ENCODE data around the gene WDR74.
"Not testable (repeated sequence)": the region's sequence is repeated elsewhere in the genome, so short reads cannot be mapped to it uniquely, and the experiment has no call there.

WDR74 gene

DNA sequence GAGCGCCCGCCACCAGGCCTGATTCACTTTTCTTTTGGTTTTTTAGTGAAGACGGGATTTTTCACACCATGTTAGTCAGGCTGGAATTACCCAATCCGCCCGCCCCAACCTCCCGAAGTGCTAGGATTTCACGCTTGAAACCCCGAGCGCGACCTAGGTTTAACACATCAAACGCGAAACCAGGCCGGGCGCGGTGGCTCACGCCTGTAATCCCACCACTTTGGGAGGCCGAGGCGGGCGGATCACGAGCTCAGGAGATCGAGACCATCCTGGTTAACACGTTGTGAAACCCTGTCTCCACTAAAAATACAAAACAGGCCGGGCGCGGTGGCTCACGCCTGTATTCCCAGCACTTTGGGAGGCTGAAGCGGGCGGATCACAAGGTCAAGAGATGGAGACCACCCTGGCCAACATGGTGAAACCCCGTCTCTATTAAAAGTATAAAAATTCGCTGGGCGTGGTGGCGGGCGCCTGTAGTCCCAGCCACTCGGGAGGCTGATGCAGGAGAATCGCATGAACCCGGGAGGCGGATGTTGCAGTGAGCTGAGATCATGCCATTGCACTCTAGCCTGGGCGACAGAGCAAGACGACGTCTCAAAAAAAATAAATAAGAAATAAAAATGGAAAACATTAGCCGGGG, 1.5 kb upstream of the WDR74 start:
- peak; percentile 55 for DNase-seq (ENCODE audit: low spot score)

DNA sequence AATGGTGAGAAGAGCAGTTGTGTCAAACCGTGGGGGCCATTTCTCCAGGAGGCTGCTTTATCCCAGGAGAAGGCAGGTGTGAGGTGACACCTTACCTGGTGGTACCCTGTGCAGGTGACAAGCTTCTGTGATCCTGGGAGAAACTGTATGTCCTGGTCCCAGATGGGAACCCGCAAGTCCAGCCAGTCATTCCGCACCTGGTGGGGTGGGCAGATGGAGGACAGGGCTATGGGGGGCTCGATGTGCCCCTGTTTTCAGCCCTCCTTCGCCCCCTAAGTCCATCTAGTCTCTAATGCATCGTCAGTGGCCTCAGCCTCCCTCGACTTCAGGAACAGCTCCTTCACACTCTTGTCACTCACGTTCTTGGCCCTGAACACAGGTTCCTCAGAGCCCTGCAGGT, 4.1 kb downstream of the WDR74 start:
- DNase-seq (ENCODE audit: low spot score): no peak

DNA sequence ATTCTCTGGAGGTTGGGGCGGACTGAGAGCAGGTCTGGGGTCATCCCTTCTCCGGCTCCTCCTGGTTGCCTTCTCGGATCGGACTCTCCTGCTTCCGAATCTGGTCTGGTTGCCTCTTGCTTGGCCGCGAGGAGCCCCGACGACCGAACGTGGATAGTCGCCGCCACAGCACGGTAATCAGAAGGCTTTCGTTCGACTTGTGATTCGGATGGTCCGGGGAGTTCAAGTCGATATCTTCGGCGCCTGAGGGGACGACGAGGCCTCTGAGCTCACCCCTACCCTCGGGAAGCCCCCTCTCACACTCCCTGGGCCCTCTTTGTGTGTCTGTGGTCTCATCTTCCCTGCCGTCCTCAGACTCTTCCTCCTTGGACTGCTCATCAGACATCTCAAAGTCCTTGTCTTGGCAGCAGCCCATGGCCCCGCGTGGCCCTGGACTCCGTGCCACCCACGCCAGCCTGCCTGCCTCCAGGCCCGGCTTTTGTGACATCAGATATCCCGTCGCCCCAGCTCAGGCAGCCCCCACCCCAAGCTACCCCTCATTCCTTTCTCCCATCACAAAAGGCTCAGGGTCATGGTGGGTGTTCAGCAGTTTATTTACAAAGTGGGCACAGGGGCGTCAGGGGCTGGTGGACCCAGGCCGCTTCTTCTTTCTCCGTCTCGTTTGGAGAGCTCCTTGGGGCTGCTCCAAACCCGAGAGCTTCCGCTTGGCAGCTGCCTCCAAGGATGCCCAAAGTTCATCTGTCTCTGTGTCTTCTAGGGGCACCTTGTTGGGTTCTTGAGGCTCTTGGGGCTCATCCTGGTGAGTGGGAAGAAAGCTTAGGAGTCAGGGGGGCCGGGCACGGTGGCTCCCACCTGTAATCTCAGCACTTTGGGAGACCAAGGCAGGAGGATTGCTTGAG, 6.8 kb downstream of the WDR74 start, which contains the start of gene TEX54:
TSS of gene TEX54 (minus strand) at position 506 of the 899 bp plus-strand sequence.
- DNase-seq (ENCODE audit: low spot score): no peak

DNA sequence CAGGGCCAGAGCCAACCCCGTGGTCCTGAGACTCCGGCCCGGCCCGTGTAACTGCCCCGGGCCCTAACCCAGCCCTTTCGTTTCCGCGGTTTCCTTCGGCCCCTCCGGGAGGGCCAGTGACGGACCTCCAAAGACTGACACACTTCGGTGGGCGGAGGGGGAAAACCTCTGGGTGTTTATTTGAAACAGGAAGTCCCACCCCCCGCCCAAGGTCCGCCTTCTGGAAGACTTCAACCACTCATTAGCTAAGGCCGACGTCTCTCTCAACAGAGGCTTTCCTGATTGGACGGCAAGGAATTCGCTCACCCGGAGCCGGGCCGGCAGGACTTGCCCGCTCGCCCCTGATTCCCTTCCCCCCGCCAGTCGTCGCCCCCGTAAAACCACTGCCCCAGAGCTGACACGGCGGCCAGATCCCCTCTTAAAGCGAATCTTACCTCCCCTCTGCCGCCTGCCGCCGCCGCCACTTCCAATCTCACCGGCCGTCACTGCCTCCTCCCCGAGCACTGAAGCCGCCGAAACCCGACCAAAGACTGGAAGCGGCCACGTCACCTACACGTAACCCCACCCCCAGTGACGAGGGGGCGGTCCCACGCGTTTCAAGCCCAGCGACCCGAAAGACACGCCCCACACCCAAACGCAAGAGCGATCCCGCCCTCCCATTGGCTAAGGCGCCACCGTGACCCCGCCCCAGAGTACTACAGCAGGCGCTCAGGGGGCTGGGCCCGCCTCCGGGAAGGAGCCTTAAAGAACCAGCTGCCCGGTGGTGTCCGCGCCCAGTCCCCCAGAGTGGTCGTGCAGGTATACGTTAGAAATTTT, 7.7 kb downstream of the WDR74 start, which contains the start of gene STX5:
TSS of gene STX5 (minus strand) at position 532 of the 816 bp plus-strand sequence. CDS start 808 bp downstream, outside the sequence.
- peak; percentile 98 for DNase-seq (ENCODE audit: low spot score)

DNA sequence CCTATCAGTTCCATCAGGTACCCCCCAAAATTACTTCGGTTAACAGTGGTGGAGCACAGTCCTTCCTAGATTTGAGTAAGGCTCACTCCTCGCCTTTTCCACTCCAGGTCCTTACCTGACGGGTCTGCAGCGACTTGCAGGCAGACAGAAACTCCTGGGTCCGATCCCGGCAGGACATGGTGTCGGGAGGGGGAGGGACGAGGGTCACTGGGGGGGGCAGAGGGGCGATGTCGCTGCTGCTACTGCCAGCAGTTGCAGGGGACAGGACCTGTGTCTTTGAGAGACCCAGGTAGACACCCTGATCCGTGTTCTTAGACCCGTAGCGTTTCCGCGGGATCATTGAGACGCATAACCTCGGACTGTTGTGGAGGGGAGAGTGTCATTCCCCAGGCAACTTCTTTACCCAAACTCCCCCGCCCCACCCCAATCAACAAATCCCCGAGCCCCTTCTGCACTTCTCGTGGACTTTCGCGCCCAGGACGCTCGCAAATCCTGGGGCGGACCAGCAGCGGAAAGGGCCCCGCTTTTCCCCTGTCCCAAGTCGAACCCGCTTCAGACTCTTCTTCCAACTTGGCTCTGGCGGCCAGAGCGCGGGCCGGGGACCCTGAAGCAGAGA, 8.4 kb downstream of the WDR74 start:
- DNase-seq (ENCODE audit: low spot score): no peak

DNA sequence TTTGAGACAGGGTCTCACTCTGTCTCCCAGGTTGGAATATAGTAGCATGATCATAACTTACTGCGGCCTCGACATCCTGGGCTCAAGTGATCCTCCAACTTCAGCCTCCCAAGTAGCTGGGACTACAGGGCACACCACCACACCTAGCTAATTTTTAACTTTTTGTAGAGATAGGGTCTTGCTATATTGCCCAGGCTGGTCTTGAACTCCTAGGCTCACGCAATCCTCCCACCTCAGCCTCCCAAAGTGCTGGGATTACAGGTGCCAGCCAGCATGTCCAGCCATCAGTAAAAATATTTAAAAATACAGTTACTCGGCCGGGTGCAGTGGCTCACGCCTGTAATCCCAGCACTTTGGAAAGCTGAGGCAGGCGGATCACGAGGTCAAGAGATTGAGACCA, 11.3 kb downstream of the WDR74 start:
- not testable (repeated sequence) for DNase-seq (ENCODE audit: low spot score)

DNA sequence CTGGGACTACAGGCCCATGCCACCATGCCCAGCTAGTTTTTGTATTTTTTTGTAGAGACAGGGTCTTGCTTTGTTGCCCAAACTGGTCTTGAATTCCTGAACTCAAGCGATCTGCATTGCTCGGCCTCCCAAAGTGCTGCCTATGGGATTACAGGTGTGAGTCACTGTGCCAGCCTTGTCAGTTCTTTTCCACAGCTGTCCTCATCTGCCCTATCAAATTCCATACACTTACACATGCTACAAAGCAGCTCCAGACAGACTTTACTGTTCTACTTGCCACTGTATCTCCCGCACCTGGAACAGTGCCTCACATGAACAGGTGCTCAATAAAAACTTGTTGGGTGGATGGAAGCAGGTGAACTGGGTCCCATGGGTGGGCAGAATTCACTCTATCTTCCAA, 15.7 kb downstream of the WDR74 start:
- no peak for DNase-seq (ENCODE audit: low spot score)

DNA sequence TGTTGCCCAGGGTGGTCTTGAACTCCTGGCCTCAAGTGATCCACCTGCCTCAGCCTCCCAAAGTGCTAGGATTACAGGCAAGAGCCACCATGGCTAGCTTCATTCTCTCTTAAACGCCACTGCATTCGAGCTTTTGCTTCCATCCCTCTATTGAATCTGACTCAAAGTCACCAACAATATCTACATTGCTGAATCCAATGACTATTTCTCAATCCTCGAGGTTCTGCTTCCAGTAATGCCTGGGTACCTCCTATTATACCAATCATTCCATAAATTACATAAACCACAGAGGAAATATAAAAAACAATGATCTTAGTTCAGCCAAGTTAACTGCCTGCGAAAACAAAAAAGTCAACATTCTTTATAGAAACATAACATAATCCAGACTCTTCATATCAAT, 22.3 kb downstream of the WDR74 start:
- DNase-seq (ENCODE audit: low spot score): no peak

DNA sequence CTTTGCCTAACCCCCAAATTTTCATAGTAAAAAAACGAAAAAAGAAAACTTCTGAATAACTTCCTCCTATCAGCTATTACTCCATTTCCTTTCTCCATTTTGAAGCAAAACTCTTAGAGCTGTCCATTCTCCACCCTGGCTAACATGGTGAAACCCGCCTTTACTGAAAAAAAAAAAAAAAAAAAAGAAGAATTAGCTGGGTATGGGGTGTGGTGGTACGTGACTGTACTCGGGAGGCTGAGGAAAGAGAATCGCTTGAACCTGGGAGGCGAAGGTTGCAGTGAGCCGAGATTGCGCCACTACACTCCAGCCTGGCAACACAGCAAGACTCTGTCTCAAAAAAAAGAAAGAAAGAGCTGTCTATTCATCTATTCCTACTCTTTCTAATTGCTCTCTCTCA, 22.8 kb downstream of the WDR74 start:
- DNase-seq (ENCODE audit: low spot score): no peak

DNA sequence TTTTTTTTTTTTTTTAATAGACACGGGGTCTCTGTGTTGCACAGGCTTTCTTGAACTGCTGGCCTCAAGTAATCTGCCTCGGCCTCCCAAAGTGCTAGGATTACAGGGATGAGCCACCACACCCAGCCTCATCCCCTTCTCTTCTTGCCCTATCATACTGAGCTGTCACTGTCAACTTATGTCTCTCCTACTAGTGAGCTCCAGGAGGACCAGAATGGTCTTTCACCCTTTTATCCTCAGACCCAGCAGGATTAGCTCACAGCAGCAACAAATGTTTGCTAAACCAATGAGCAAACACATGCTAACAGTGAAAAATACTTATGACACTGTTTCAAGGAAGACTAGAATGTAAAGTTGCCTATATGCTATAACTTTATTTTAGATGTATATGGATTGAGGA, 27.7 kb downstream of the WDR74 start:
- no peak for DNase-seq (ENCODE audit: low spot score)

DNA sequence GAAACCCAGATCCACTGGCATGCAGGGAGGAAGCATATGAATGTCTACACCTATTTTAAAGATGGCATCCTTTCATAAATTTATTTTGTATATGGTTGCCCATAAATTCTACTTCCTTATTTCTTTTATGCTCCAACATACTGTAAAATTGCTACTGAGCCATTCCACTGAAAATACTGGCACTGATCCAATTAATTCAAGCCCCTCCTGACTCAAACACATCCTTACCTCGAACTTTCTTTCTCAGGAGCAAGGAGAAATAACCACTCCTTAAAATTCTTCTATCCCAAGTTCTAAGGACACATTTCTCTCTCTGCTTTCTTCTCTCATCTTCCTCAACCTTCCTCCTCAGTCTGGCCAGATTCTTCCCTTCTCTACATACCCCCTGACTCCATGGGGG, 28.6 kb downstream of the WDR74 start:
- DNase-seq (ENCODE audit: low spot score): no peak

DNA sequence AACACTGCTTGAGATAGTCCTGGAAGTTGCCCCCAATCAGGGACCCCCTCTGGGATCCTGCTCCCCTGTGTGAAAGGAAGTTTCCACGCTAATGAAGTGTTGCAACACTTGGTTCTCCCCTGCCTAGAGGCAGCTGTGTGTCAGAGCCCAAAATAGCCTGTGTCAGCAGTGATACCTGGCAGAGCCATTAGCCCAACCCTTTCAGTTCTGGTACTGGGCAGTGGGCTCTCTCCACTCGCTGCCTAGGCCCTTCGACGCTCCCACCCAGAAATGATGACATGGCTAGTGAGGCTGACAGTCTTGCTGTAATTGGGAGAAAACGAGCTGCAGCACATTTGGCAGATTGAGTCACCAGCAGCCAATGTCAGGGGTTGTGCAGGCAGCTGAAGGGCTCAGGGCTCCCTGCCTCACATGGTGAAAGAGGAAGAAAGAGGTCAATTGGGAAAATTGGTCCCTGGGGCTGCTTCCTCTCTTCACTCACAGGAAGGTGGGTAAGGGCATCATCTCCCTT, 32.7 kb downstream of the WDR74 start:
- DNase-seq (ENCODE audit: low spot score): no peak

DNA sequence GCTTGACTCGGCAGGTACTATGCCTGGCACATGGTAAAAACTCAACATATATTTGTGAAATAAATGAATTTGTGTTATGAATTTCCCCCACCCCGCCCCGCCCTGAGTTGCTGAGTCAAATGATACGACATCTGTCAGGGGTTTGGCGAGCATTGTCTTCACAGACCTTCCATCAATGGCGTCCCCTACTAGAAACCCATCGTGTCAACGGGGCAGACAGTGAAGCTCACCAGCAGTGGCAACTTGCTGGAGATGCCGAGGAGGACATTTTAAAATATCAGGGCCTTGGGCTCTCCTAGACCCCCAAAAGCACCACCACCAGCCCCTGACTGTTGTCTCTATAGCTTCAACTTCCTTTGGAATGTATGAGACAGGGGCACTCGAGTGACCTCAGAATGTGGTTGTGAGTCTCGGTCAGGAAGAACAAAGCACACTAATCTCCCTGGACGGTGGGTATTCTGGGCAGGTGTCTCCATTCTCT, 33.4 kb downstream of the WDR74 start:
- peak; percentile 48 for DNase-seq (ENCODE audit: low spot score)

DNA sequence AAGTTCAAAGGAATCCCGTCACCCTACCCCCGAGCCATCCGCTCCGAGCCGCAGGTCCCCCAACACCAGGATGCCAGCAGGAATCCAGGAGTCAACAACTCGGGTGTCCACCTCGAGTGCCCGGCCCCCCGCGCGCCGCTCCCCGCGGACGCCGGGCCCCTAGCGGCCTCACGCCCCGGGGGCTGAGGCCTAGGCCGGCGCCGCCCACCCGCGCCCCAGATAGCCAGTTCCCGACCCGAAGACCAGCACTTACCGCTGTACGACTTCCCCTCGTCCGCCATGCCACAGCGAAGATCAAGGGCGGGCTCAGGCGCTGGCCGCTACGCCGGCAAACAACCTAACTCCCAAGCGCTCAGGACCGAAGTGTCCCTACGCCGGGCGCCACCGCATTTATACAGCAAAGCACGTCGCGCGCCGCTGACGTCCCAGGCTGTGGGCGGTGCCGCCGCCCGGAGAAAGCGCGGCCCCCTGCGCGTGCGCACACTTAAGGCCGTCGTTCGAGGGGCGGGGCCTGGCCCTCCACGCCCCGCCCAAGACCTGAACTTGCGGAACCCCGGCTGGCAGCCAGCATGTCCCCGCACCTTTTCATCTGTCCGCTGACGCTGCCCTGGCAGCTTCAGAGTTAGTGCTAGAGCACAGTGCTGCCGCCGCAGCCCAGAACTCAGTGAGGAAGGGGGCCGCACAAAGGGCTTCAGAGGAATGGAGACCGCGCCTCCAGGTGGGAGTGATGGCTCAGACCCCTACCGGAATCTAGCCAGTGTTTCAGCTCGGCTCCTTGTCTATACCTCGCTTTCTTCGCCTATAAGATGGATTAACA, 34.1 kb downstream of the WDR74 start, which contains the start of gene NXF1:
TSS of gene NXF1 (minus strand) at position 365 of the 817 bp plus-strand sequence. CDS start at position 281, 84 bp downstream.
- DNase-seq (ENCODE audit: low spot score): peak; percentile 94

DNA sequence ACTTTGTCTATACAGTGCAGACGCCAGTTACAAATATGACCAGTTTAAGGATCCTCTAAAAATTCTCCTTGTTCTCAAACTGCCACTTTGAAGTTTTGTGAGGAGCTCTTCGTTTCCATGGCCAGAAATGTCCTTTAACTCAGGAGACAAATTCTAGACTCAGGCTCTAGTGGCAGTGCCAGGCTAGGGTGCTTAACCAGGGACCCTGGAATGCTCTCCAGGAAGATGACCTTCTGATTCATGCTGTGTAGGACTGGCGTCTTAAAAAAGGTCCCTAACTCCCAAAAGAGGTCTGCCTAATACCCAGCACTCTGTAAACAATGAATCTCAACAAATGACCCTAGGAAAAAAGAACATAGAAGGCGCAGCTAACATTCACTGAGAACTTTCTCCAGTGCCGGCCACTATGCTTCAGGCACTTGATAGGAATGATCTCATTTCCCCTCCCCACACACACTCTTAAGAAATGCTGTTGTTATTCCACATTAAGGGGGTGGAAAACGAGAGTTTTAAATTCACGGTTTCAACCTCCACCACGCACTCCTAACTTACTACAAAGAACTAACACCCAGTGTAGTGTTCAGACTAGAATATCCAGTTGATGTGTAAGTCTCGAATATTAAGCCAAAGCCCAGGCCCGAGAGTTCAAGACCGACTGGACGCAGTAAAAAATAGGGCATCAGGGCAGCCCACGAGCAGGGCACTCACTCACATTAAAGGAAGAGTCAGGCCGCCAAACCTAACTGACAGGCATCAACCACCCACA, 34.9 kb downstream of the WDR74 start:
- no peak for DNase-seq (ENCODE audit: low spot score)

DNA sequence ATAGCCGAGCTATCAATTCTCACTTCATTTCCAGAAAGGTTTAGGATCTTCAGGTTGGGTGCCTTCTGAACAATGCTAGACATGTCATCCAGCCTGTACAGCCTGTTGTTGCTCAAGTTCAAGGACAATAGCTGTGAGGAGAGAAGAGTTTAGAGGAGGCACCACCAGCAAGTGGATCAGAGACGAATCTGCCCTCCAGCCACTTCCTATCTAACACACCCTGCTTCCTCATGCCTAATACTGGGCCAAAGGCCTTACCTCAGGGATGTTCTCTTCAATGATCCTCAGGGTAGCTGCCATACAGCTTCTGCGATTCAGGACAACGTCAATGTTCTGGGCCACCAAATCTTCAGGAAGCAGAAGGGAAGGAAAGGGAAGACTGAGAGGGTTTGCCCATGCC, 38.3 kb downstream of the WDR74 start:
- no peak for DNase-seq (ENCODE audit: low spot score)

DNA sequence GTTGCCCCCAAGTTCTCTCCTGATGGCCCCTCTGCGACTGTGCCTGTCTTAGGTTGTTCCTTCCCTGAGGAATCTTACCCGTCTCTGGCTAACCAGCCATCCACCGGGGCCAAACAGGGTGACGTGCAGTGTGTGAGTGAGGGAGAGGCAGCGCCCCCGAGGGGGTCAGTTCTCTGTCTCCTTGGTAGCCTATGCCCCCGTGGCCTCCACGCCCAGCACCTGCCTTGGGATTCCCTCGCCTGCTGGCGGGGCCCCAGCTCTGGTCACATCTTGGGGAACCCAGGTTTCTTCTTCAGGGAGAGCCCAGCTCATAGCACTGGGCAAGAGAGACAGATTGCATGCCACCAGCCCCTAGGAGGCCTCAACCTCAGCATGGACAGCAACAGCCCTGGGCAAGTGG, 39.9 kb downstream of the WDR74 start:
- DNase-seq (ENCODE audit: low spot score): no peak

DNA sequence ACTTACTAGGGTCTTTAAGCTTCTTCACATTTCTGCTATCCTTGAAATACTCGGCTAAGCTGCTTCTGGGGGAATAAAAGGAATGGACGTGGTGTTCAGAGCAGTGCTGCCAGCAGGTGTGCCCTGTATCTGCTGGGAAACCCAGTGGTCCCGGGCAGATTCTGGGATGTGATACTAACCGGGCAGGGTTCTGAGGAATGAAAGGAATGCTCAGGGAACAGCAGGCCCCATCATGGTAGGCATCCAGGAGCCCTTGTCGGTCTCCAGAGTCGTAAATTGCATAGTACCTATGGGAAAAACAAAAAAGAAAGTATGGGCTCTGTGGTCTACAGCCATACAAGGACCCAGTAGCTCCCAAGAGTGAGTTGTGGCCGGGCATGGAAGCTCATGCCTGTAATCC, 43.1 kb downstream of the WDR74 start:
- DNase-seq (ENCODE audit: low spot score): no peak

DNA sequence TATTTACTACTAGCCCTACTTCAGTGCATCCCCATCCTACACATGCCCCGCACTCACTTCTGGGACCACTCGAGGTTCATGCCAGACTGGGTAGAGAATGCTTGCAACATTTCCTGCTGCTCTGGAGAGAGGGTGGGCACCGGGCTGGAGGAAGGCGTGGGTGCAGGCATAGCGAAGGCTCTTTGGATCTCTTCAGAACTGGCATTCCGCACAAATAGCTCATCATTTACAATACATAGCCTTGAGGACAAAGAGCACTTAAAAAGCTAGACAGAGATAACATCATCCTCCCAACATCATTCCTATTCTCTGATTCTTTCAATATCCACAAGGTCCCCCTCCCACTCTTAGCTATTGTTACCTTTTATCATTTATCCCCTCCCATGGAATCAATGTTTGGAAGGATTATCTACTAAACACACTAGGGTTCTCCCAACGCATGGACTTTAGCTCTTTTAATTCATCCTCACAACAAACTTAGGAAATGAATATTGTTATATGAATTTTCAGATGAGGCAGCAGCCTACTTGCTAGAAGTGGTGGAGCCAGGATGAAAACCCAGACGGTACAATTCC, 45.1 kb downstream of the WDR74 start:
- DNase-seq (ENCODE audit: low spot score): no peak

DNA sequence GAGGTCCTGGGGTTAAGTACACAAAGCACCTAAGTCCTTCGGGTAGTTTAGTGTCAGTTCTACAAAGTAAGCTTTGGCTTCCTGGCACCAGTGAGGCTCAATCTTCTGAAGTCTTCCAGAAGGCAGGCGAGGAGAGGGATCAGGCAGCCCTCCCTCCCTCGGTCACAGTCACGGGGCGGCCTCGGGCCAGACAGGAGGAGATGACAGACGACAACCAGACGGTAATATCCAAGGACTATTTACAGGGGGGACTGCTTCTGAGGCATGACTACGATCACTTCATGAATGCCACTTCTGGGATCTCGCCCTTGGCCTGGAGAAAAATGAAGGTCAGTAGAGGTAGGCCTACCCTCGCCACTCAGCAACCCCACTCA, 47.2 kb downstream of the WDR74 start:
- DNase-seq (ENCODE audit: low spot score): no peak
